GM23338 (cell line): ENCODE results near the gene ANKHD1. TPM values are rescaled to one million over a fixed set of nuclear protein-coding genes. Genes with fewer than 3 reads are reported as not detected.

Experiments
- ATAC-seq: fragments of 200-7000 bp; cut with Tn5 transposase; 3 replicates; pipeline ENCODE4 v1.9.1; 2020
- DNase-seq: peaks from one replicate; pipeline ENCODE4 v3.0.0-alpha.2; 2015; ENCODE audit warnings: low spot score
- H2AFZ ChIP-seq: fragments of 200-600 bp; sonication (generic); 2 replicates; pipeline ENCODE4 v1.8.0; 2016; ENCODE audit warnings: antibody characterized with exemption, mild to moderate bottlenecking, moderate library complexity
- H3F3A ChIP-seq: fragments of 200-600 bp; sonication (generic); replicated peaks from 2 replicates; pipeline ENCODE4 v1.8.0; 2017; ENCODE audit warnings: antibody characterized with exemption, mixed run types, low read depth
- H3K27ac ChIP-seq: fragments of 200-600 bp; sonication (generic); 2 replicates; pipeline ENCODE4 v1.6.1; 2016; ENCODE audit warnings: low read depth
- H3K27me3 ChIP-seq: fragments of 200-600 bp; sonication (generic); 2 replicates; pipeline ENCODE4 v1.8.0; 2016; ENCODE audit warnings: mild to moderate bottlenecking, mixed run types, moderate library complexity; ENCODE audit not compliant: insufficient read depth
- H3K36me3 ChIP-seq: fragments of 200-600 bp; sonication (generic); 2 replicates; pipeline ENCODE4 v1.8.0; 2016; ENCODE audit warnings: mild to moderate bottlenecking; ENCODE audit not compliant: insufficient read depth
- H3K4me1 ChIP-seq: fragments of 200-600 bp; sonication (generic); 2 replicates; pipeline ENCODE4 v1.8.0; 2016; ENCODE audit warnings: mild to moderate bottlenecking, moderate library complexity; ENCODE audit not compliant: insufficient read depth
- H3K4me2 ChIP-seq: fragments of 200-600 bp; sonication (generic); 2 replicates; pipeline ENCODE4 v1.7.1; 2017; ENCODE audit warnings: mixed run types
- H3K4me3 ChIP-seq: fragments of 200-600 bp; sonication (generic); 2 replicates; pipeline ENCODE4 v1.6.1; 2016; ENCODE audit warnings: mixed run types
- H3K79me2 ChIP-seq: fragments of 200-600 bp; sonication (generic); replicated peaks from 2 replicates; pipeline ENCODE4 v1.8.0; 2017; ENCODE audit warnings: mild to moderate bottlenecking; ENCODE audit not compliant: insufficient read depth
- H3K9me2 ChIP-seq: fragments of 200-600 bp; sonication (generic); 2 replicates; pipeline ENCODE4 v1.8.0; 2017; ENCODE audit not compliant: insufficient read depth
- H4K20me1 ChIP-seq: fragments of 200-600 bp; sonication (generic); replicated peaks from 2 replicates; pipeline ENCODE4 v1.8.0; 2017; ENCODE audit warnings: mild to moderate bottlenecking; ENCODE audit not compliant: insufficient read depth
- H3K27ac Mint-ChIP-seq: 2 replicates; pipeline ENCODE4 v1.8.0; 2020; ENCODE audit warnings: inconsistent platforms, mild to moderate bottlenecking, moderate library complexity, mixed read lengths
- H3K27me3 Mint-ChIP-seq: 3 replicates; pipeline ENCODE4 v1.8.0; 2022; ENCODE audit warnings: low read depth, mild to moderate bottlenecking, moderate library complexity, mixed read lengths, inconsistent platforms; ENCODE audit not compliant: insufficient read depth, poor library complexity
- H3K36me3 Mint-ChIP-seq: 3 replicates; pipeline ENCODE4 v1.8.0; 2021; ENCODE audit warnings: low read depth, mild to moderate bottlenecking, inconsistent platforms, moderate library complexity, mixed read lengths
- H3K4me1 Mint-ChIP-seq: 3 replicates; pipeline ENCODE4 v1.8.0; 2020; ENCODE audit warnings: mild to moderate bottlenecking, inconsistent platforms, mixed read lengths
- H3K4me3 Mint-ChIP-seq: 3 replicates; pipeline ENCODE4 v1.8.0; 2021; ENCODE audit warnings: moderate library complexity, mild to moderate bottlenecking, inconsistent platforms, mixed read lengths
- H3K9me3 Mint-ChIP-seq: 3 replicates; pipeline ENCODE4 v1.8.0; 2020; ENCODE audit warnings: moderate library complexity, mild to moderate bottlenecking, inconsistent platforms, mixed read lengths
- CREB1 ChIP-seq: fragments of 250-450 bp; sonication (Bioruptor Pico); IDR thresholded peaks from 2 replicates; pipeline ENCODE4 v1.5.0; 2020; ENCODE audit warnings: low read depth, mild to moderate bottlenecking, moderate library complexity
- EZH2 ChIP-seq: fragments of 200-600 bp; sonication (generic); IDR thresholded peaks from one replicate; pipeline ENCODE4 v1.8.0; 2017; ENCODE audit warnings: antibody characterized with exemption, mild to moderate bottlenecking, low read depth; ENCODE audit not compliant: unreplicated experiment
- EZH2phosphoT487 ChIP-seq: fragments of 200-600 bp; sonication (generic); IDR thresholded peaks from one replicate; pipeline ENCODE4 v1.8.1; 2018; ENCODE audit warnings: antibody characterized with exemption; ENCODE audit not compliant: unreplicated experiment
- JUNB ChIP-seq: IDR thresholded peaks from one replicate; pipeline ENCODE4 v1.6.1; 2016; ENCODE audit warnings: antibody characterized with exemption; ENCODE audit not compliant: unreplicated experiment
- NANOG ChIP-seq: IDR thresholded peaks from 2 replicates; pipeline ENCODE4 v1.6.1; 2016; ENCODE audit warnings: antibody characterized with exemption, borderline replicate concordance
- POLR2AphosphoS5 ChIP-seq: IDR thresholded peaks from 2 replicates; pipeline ENCODE4 v1.6.1; 2016; ENCODE audit warnings: antibody characterized with exemption, low read depth
- STAT1 ChIP-seq: IDR thresholded peaks from one replicate; pipeline ENCODE4 v1.6.1; 2016; ENCODE audit warnings: antibody characterized with exemption; ENCODE audit not compliant: unreplicated experiment
- ZNF114 ChIP-seq: fragments of 250-450 bp; sonication (Bioruptor Pico); IDR thresholded peaks from 2 replicates; pipeline ENCODE4 v1.5.0; 2020; ENCODE audit warnings: mild to moderate bottlenecking, moderate library complexity
- ZNF331 ChIP-seq: fragments of 250-450 bp; sonication (Bioruptor Pico); IDR thresholded peaks from 2 replicates; pipeline ENCODE4 v1.5.0; 2020; ENCODE audit warnings: low read depth, mild to moderate bottlenecking, moderate library complexity
- polyA plus RNA-seq: library from polyadenylated mRNA; unstranded; fragments of >200 nt; fragmentation: Nextera tagmentation; extraction: Ambion mirVana; gene quantifications from 2 replicates; pipeline ENCODE4 v1.2.1, GENCODE V29; 2016
- total RNA-seq: library from RNA; depleted of rRNA; stranded (reverse); fragments of >200 nt; shearing (Covaris generic); gene quantifications from 2 replicates; pipeline ENCODE4 v1.2.3, GENCODE V29; 2014
- TF ChIP-seq, protein P1 (sequence below): IDR thresholded peaks from one replicate; pipeline ENCODE4 v1.6.1; 2018; ENCODE audit warnings: antibody characterized with exemption; ENCODE audit not compliant: unreplicated experiment
- TF ChIP-seq, protein P2 (sequence below): fragments of 250-450 bp; sonication (Bioruptor Pico); IDR thresholded peaks from 2 replicates; pipeline ENCODE4 v1.5.0; 2020; ENCODE audit warnings: mild to moderate bottlenecking, moderate library complexity
- TF ChIP-seq, protein P3 (sequence below), 2 experiments: fragments of 200-600 bp in 1 of 2; sonication (generic) in 1 of 2; conservative IDR thresholded peaks; 2 replicates each; pipeline versions ENCODE4 v1.5.1 to v1.6.1; 2016 to 2017; ENCODE audit warnings: antibody characterized with exemption in 2 of 2, low read depth in 2 of 2, mild to moderate bottlenecking in 2 of 2, moderate library complexity in 1 of 2
- TF ChIP-seq, protein P4 (sequence below): IDR thresholded peaks from 2 replicates; pipeline ENCODE4 v1.6.1; 2016; ENCODE audit warnings: antibody characterized with exemption

ANKHD1 gene
- total and polyA plus RNA-seq, 2 experiments from 2014 or later = 73.0 to 119 TPM

DNA sequence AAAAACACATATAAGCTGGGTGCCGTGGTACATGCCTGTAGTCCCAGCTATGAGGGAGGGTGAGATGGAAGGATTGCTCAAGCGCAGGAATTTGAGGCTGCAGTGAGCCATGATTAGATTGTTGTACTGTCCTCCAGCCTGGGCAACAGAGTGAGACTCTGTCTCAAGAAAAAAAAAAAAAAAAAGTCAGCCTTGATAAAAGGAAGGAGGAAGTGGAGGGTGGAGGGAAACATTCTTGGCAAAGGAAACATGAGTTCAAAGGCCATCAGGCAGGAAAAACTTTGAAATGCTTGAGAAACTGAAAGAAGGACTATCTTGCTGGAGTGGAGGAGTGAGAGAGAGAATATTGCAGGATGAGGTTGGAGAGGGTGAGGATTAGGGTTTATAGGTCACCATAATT is 18.3 kb upstream of the ANKHD1 start (continued):
- TF ChIP-seq, protein P1, sequence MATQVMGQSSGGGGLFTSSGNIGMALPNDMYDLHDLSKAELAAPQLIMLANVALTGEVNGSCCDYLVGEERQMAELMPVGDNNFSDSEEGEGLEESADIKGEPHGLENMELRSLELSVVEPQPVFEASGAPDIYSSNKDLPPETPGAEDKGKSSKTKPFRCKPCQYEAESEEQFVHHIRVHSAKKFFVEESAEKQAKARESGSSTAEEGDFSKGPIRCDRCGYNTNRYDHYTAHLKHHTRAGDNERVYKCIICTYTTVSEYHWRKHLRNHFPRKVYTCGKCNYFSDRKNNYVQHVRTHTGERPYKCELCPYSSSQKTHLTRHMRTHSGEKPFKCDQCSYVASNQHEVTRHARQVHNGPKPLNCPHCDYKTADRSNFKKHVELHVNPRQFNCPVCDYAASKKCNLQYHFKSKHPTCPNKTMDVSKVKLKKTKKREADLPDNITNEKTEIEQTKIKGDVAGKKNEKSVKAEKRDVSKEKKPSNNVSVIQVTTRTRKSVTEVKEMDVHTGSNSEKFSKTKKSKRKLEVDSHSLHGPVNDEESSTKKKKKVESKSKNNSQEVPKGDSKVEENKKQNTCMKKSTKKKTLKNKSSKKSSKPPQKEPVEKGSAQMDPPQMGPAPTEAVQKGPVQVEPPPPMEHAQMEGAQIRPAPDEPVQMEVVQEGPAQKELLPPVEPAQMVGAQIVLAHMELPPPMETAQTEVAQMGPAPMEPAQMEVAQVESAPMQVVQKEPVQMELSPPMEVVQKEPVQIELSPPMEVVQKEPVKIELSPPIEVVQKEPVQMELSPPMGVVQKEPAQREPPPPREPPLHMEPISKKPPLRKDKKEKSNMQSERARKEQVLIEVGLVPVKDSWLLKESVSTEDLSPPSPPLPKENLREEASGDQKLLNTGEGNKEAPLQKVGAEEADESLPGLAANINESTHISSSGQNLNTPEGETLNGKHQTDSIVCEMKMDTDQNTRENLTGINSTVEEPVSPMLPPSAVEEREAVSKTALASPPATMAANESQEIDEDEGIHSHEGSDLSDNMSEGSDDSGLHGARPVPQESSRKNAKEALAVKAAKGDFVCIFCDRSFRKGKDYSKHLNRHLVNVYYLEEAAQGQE = no peak

DNA sequence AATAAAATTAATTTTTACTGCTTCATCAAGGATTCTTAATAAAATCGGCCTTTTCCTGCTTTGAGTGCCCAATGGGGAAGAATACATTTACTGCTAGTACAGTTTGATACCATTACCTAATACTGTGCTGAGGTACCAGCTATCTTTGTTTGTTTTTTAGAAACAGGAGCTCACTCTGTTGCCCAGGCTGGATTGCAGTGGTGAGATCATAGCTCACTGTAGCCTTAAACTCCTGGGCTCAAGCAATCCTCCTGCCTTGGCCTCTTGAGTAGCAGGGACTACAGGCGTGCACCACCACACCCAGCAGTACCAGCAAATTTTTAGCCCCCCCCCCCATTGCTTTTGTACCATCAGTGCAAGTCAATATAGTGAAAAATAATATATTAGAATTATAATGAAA is 13.6 kb upstream of the ANKHD1 start:
- ATAC-seq (no peak), DNase-seq (no peak)
- H3K27me3 Mint-ChIP-seq = peaks cover 3% of the 10 kb centered on the region
- no peaks in the 10 kb centered on the region for H3K27me3 ChIP-seq
- H3K4me3 ChIP-seq = no peak overlapping the region
- no peaks in the 10 kb centered on the region for H3K4me1 Mint-ChIP-seq
- no peak overlapping the region for H3K27ac ChIP-seq
- H3K9me3 Mint-ChIP-seq = no peaks in the 10 kb centered on the region
- H3K4me2 ChIP-seq = no peak overlapping the region
- H4K20me1 ChIP-seq = no peaks in the 10 kb centered on the region; the same call in 1 of the 2 replicates
- no peaks in the 10 kb centered on the region for H3K36me3 Mint-ChIP-seq
- H2AFZ ChIP-seq = no peak overlapping the region
- H3K4me3 Mint-ChIP-seq = no peak overlapping the region
- no peaks in the 10 kb centered on the region for H3K79me2 ChIP-seq
- no peaks in the 10 kb centered on the region for H3F3A ChIP-seq
- H3K36me3 ChIP-seq = no peaks in the 10 kb centered on the region
- 0 out of 2 replicates have a peak, but pooled peaks cover 3% of the 10 kb centered on the region for H3K9me2 ChIP-seq
- H3K4me1 ChIP-seq = no peaks in the 10 kb centered on the region
- H3K27ac Mint-ChIP-seq = no peak overlapping the region
- TF ChIP-seq EZH2 (no peak), STAT1 (no peak), ZNF331 (CRISPR knock-in tag) (no peak), JUNB (no peak), ZNF114 (no peak), EZH2phosphoT487 (no peak), POLR2AphosphoS5 (no peak), CREB1 (CRISPR knock-in tag) (no peak), NANOG (no peak)
- TF ChIP-seq, protein P2, sequence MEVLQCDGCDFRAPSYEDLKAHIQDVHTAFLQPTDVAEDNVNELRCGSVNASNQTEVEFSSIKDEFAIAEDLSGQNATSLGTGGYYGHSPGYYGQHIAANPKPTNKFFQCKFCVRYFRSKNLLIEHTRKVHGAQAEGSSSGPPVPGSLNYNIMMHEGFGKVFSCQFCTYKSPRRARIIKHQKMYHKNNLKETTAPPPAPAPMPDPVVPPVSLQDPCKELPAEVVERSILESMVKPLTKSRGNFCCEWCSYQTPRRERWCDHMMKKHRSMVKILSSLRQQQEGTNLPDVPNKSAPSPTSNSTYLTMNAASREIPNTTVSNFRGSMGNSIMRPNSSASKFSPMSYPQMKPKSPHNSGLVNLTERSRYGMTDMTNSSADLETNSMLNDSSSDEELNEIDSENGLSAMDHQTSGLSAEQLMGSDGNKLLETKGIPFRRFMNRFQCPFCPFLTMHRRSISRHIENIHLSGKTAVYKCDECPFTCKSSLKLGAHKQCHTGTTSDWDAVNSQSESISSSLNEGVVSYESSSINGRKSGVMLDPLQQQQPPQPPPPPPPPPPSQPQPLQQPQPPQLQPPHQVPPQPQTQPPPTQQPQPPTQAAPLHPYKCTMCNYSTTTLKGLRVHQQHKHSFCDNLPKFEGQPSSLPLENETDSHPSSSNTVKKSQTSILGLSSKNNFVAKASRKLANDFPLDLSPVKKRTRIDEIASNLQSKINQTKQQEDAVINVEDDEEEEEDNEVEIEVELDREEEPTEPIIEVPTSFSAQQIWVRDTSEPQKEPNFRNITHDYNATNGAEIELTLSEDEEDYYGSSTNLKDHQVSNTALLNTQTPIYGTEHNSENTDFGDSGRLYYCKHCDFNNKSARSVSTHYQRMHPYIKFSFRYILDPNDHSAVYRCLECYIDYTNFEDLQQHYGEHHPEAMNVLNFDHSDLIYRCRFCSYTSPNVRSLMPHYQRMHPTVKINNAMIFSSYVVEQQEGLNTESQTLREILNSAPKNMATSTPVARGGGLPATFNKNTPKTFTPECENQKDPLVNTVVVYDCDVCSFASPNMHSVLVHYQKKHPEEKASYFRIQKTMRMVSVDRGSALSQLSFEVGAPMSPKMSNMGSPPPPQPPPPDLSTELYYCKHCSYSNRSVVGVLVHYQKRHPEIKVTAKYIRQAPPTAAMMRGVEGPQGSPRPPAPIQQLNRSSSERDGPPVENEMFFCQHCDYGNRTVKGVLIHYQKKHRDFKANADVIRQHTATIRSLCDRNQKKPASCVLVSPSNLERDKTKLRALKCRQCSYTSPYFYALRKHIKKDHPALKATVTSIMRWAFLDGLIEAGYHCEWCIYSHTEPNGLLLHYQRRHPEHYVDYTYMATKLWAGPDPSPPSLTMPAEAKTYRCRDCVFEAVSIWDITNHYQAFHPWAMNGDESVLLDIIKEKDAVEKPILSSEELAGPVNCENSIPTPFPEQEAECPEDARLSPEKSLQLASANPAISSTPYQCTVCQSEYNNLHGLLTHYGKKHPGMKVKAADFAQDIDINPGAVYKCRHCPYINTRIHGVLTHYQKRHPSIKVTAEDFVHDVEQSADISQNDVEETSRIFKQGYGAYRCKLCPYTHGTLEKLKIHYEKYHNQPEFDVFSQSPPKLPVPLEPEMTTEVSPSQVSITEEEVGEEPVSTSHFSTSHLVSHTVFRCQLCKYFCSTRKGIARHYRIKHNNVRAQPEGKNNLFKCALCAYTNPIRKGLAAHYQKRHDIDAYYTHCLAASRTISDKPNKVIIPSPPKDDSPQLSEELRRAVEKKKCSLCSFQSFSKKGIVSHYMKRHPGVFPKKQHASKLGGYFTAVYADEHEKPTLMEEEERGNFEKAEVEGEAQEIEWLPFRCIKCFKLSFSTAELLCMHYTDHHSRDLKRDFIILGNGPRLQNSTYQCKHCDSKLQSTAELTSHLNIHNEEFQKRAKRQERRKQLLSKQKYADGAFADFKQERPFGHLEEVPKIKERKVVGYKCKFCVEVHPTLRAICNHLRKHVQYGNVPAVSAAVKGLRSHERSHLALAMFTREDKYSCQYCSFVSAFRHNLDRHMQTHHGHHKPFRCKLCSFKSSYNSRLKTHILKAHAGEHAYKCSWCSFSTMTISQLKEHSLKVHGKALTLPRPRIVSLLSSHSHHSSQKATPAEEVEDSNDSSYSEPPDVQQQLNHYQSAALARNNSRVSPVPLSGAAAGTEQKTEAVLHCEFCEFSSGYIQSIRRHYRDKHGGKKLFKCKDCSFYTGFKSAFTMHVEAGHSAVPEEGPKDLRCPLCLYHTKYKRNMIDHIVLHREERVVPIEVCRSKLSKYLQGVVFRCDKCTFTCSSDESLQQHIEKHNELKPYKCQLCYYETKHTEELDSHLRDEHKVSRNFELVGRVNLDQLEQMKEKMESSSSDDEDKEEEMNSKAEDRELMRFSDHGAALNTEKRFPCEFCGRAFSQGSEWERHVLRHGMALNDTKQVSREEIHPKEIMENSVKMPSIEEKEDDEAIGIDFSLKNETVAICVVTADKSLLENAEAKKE (CRISPR knock-in tag) = no peak
- TF ChIP-seq, protein P3, sequence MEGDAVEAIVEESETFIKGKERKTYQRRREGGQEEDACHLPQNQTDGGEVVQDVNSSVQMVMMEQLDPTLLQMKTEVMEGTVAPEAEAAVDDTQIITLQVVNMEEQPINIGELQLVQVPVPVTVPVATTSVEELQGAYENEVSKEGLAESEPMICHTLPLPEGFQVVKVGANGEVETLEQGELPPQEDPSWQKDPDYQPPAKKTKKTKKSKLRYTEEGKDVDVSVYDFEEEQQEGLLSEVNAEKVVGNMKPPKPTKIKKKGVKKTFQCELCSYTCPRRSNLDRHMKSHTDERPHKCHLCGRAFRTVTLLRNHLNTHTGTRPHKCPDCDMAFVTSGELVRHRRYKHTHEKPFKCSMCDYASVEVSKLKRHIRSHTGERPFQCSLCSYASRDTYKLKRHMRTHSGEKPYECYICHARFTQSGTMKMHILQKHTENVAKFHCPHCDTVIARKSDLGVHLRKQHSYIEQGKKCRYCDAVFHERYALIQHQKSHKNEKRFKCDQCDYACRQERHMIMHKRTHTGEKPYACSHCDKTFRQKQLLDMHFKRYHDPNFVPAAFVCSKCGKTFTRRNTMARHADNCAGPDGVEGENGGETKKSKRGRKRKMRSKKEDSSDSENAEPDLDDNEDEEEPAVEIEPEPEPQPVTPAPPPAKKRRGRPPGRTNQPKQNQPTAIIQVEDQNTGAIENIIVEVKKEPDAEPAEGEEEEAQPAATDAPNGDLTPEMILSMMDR (conservative IDR thresholded peaks at IDR 0.05; ENCODE audit: low read depth in 2 of 2) = no peak
- TF ChIP-seq, protein P4, sequence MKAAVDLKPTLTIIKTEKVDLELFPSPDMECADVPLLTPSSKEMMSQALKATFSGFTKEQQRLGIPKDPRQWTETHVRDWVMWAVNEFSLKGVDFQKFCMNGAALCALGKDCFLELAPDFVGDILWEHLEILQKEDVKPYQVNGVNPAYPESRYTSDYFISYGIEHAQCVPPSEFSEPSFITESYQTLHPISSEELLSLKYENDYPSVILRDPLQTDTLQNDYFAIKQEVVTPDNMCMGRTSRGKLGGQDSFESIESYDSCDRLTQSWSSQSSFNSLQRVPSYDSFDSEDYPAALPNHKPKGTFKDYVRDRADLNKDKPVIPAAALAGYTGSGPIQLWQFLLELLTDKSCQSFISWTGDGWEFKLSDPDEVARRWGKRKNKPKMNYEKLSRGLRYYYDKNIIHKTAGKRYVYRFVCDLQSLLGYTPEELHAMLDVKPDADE = no peak
